Transverse colon (tissue), 4 donors: ENCODE measurements around the gene PMF1. TPM values are rescaled to one million over a fixed set of nuclear protein-coding genes. Genes with fewer than 3 reads are reported as not detected.

Experiments used
- DNase-seq: peaks from one replicate; pipeline ENCODE4 v3.0.0-alpha.2; 2019
- H3K27ac ChIP-seq, 4 donors: fragments of 200-600 bp; sonication (generic); 2 replicates each; pipeline ENCODE4 v1.5.1; 2016 to 2018; ENCODE audit warnings: inconsistent platforms in 4 of 4
- H3K27me3 ChIP-seq: fragments of 200-600 bp; sonication (generic); 2 replicates; pipeline ENCODE4 v1.5.1; 2017; ENCODE audit warnings: inconsistent platforms
- H3K36me3 ChIP-seq, 4 donors: fragments of 200-600 bp; sonication (generic); 2 replicates each; pipeline ENCODE4 v1.5.1; 2017 to 2019; ENCODE audit warnings: inconsistent platforms in 4 of 4
- H3K4me1 ChIP-seq, 4 donors: fragments of 200-600 bp; sonication (generic); 2 replicates each; pipeline ENCODE4 v1.5.1; 2017 to 2020; ENCODE audit warnings: inconsistent platforms in 4 of 4
- H3K4me3 ChIP-seq, 4 donors: fragments of 200-600 bp; sonication (generic); 1 replicate in 1 of 4; 2 replicates in 3 of 4; pipeline versions ENCODE4 v1.5.1 to v1.6.1; 2017 to 2019; ENCODE audit warnings: inconsistent platforms in 4 of 4
- H3K9me3 ChIP-seq, 2 donors: fragments of 200-600 bp; sonication (generic); 2 replicates each; pipeline ENCODE4 v1.5.1; 2017 to 2019; ENCODE audit warnings: inconsistent platforms in 2 of 2
- CTCF ChIP-seq, 5 experiments: fragments of 200-600 bp in 3 of 5; fragments of 450-650 bp in 2 of 5; sonication (generic) in 3 of 5; IDR thresholded peaks; 1 replicate in 2 of 5; 2 replicates in 3 of 5; pipeline ENCODE4 v1.5.1; 2016 to 2017; ENCODE audit warnings: antibody characterized with exemption in 5 of 5, inconsistent platforms in 3 of 5, mild to moderate bottlenecking in 2 of 5, moderate library complexity in 1 of 5
- EP300 ChIP-seq: sonication (generic); formaldehyde crosslinking; IDR thresholded peaks from one replicate; pipeline ENCODE4 v1.6.1; 2017; ENCODE audit warnings: antibody characterized with exemption, low read depth
- POLR2A ChIP-seq: fragments of 450-650 bp; IDR thresholded peaks from one replicate; pipeline ENCODE4 v1.6.1; 2016; ENCODE audit warnings: antibody characterized with exemption, mild to moderate bottlenecking, moderate library complexity
- POLR2AphosphoS5 ChIP-seq, 3 donors: sonication (generic); formaldehyde crosslinking; IDR thresholded peaks; one replicate each; pipeline ENCODE4 v1.6.1; 2016; ENCODE audit warnings: antibody characterized with exemption in 3 of 3
- WGBS, 2 donors: methylation state at CpG; one replicate each; pipeline ENCODE4 v1.1.5; 2018; ENCODE audit warnings: low coverage in 1 of 2; 5-methylcytosine and 5-hydroxymethylcytosine counted together
- in situ Hi-C, 4 donors: fragments of 200-750 bp; cut with MboI; loops; one replicate each; pipeline versions ENCODE4 v1.15.0 to v1.15.1; 2017; ENCODE audit warnings: low sequenced_read_pairs in 3 of 4, low pct_ligation_motif_present in 1 of 4, low pct_unique_long_range_greater_than_20kb in 1 of 4
- intact Hi-C: fragments of 100-400 bp; cut with DNase I; formaldehyde crosslinking; loops from one replicate; pipeline ENCODE4 v1.15.1; 2023; ENCODE audit warnings: low total_unique reads
- total RNA-seq, 4 donors: library from RNA; depleted of rRNA; stranded (reverse); fragments of >200 nt; gene quantifications; one replicate each; pipeline ENCODE4 v1.1.0, GENCODE V29; 2016

The PMF1 gene
- total RNA-seq, 4 donors from 2014 or later = 29.9 to 67.3 (median 52.3) TPM

- 85% methylated on average over 7 of the region's 7 CpGs; no CpG with 5 or more reads in 1 of the 2 donors for WGBS, 2 donors
- Histone ChIP-seq H3K36me3 (peaks cover 0 to 9% (median 0%) of the 10 kb centered on the region in 4 donors), H3K27ac (no peak overlapping the region), H3K4me3 (no peak overlapping the region), H3K9me3 (no peaks in the 10 kb centered on the region), H3K27me3 (no peaks in the 10 kb centered on the region), H3K4me1 (peaks cover 0 to 10% (median 4%) of the 10 kb centered on the region in 4 donors)
- TF ChIP-seq CTCF (IDR thresholded peaks at IDR 0.05) (no peak), EP300 (no peak), POLR2AphosphoS5 (IDR thresholded peaks at IDR 0.05) (no peak), POLR2A (no peak)
- in situ Hi-C loops = loop anchor here in 3 of 4 donors (5.0 to 10.0 kb wide), 3 partner anchors 81 to 136 kb away; no protein-coding TSS in a partner anchor
- intact Hi-C loops = no loop called here
- no peak for DNase-seq
Measured at GRCh38 chr1:156228501-156228900, 15.7 kb downstream of the PMF1 start.

DNA sequence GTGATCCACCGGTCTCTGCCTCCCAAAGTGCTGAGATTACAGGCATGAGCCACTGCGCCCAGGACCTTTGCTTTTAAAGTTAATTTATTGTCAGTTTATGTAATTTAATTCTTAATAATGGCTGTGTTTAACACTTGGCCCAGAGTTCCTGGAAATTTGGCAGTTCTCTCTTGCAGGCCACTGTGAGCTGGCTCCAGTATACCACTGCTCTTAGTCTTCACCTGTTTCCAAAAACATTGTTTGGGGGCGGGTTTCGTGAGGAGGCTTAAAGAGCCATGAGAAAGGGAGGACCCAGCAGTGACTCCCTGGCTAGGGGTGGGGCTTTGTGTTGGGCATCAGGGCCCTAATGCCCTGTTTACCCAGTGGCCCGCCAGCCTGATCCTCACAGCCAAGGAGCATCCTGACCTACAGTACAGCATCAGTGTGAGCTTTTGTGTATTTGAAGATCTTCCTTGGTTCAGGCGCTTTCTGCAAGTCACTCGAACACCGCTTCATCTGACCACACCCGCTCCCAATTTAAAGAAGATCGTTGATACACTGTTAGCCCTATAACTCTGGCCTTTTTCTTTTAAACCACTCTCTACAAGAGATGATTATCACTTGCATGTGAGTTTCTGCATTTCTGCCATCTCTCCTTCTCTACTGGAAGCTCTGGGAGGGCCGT is 17.1 kb downstream of the PMF1 start:
- TF ChIP-seq POLR2A = no peak
- no peak for TF ChIP-seq EP300
- WGBS, 2 donors = 80 to 84% methylated on average over 2 to 11 of the region's 11 CpGs
- in situ Hi-C loops (loop anchor here in 3 of 4 donors (5.0 to 10.0 kb wide), 3 partner anchors 83 to 138 kb away; no protein-coding TSS in a partner anchor), intact Hi-C loops (no loop called here)
- Histone ChIP-seq H3K36me3 (peaks cover 0 to 20% (median 5%) of the 10 kb centered on the region in 4 donors), H3K4me1 (peaks cover 0 to 8% (median 4%) of the 10 kb centered on the region in 4 donors), H3K27me3 (no peaks in the 10 kb centered on the region), H3K4me3 (no peak overlapping the region), H3K27ac (peak overlapping the region in 1 of 4 donors; percentile 6), H3K9me3 (no peaks in the 10 kb centered on the region)
- DNase-seq = no peak

DNA sequence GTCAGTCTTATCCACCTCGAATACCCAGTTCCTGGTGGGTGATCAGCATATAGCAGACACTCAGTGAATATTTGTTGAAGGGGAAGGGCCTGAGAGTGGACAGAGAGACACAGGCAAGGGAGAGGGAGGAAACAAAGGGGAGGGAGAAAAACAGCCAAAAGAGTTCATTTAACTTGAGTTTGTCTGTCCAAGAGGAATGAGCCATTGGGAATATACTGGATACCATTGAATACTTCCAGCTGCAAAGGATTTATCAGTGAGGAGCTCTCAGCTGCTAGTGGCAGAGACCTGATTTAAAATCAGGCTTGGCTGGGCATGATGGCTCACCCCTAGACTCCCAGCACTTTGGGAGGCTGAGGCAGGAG is 17.6 kb downstream of the PMF1 start:
- H3K36me3 ChIP-seq = peaks cover 0 to 20% (median 5%) of the 10 kb centered on the region in 4 donors
- 80 to 89% methylated on average over 1 of the region's 1 CpG for WGBS, 2 donors
- intact Hi-C loops = no loop called here
- H3K4me3 ChIP-seq = no peak overlapping the region
- H3K27ac ChIP-seq = peak overlapping the region in 1 of 4 donors; percentile 6
- H3K27me3 ChIP-seq = no peaks in the 10 kb centered on the region
- no peaks in the 10 kb centered on the region for H3K9me3 ChIP-seq
- TF ChIP-seq POLR2A (no peak), CTCF (IDR thresholded peaks at IDR 0.05) (no peak), EP300 (no peak), POLR2AphosphoS5 (IDR thresholded peaks at IDR 0.05) (no peak)
- peaks cover 0 to 3% (median 1%) of the 10 kb centered on the region in 4 donors for H3K4me1 ChIP-seq
- in situ Hi-C loops = no loop called here
- no peak for DNase-seq

- WGBS, 2 donors = 85 to 98% methylated on average over 3 to 12 of the region's 12 CpGs
- peaks cover 0 to 27% (median 11%) of the 10 kb centered on the region in 4 donors for H3K36me3 ChIP-seq
- no peaks in the 10 kb centered on the region for H3K27me3 ChIP-seq
- no peak for TF ChIP-seq EP300
- TF ChIP-seq CTCF (IDR thresholded peaks at IDR 0.05) = no peak
- TF ChIP-seq POLR2A = no peak
- no peak for TF ChIP-seq POLR2AphosphoS5 (IDR thresholded peaks at IDR 0.05)
- no peaks in the 10 kb centered on the region for H3K4me1 ChIP-seq
- intact Hi-C loops (no loop called here), in situ Hi-C loops (no loop called here)
- no peaks in the 10 kb centered on the region for H3K9me3 ChIP-seq
- no peak for DNase-seq
- H3K4me3 ChIP-seq = no peak overlapping the region
- H3K27ac ChIP-seq = no peak overlapping the region
Measured at GRCh38 chr1:156232201-156232894, 19.5 kb downstream of the PMF1 start.
